ENCODE results near the gene FGA.
A peak's percentile ranks its signal among the peaks of the same experiment; 100 is the strongest.

FGA gene

DNA sequence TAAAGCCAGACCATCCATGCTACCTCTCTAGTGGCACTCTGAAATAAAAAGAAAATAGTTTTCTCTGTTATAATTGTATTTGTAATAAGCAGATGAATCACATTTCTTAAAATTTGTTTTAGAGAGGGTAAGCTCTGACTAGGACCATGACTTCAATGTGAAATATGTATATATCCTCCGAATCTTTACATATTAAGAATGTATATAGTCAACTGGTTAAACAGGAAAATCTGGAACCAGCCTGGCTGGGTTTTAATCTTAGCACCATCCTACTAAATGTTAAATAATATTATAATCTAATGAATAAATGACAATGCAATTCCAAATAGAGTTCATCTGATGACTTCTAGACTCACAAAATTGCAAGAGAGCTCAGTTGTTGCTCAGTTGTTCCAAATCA is 26.2 kb downstream of the FGA start:
- POLR2A ChIA-PET = no interaction called here
- CTCF ChIA-PET = interaction anchor here (1.2 to 1.6 kb wide), 5 partner anchors 11 to 59 kb away, joined by 3 to 5 read pairs (median 3); partner anchors contain the start of gene PLRG1
- TF ChIP-seq, protein P1, sequence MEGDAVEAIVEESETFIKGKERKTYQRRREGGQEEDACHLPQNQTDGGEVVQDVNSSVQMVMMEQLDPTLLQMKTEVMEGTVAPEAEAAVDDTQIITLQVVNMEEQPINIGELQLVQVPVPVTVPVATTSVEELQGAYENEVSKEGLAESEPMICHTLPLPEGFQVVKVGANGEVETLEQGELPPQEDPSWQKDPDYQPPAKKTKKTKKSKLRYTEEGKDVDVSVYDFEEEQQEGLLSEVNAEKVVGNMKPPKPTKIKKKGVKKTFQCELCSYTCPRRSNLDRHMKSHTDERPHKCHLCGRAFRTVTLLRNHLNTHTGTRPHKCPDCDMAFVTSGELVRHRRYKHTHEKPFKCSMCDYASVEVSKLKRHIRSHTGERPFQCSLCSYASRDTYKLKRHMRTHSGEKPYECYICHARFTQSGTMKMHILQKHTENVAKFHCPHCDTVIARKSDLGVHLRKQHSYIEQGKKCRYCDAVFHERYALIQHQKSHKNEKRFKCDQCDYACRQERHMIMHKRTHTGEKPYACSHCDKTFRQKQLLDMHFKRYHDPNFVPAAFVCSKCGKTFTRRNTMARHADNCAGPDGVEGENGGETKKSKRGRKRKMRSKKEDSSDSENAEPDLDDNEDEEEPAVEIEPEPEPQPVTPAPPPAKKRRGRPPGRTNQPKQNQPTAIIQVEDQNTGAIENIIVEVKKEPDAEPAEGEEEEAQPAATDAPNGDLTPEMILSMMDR (IDR thresholded peaks at IDR 0.05; ENCODE audit: control extremely low read depth, extremely low read depth, low read depth, missing control alignments) = no peak
- DNase-seq (ENCODE audit: extremely low spot score) = no peak

DNA sequence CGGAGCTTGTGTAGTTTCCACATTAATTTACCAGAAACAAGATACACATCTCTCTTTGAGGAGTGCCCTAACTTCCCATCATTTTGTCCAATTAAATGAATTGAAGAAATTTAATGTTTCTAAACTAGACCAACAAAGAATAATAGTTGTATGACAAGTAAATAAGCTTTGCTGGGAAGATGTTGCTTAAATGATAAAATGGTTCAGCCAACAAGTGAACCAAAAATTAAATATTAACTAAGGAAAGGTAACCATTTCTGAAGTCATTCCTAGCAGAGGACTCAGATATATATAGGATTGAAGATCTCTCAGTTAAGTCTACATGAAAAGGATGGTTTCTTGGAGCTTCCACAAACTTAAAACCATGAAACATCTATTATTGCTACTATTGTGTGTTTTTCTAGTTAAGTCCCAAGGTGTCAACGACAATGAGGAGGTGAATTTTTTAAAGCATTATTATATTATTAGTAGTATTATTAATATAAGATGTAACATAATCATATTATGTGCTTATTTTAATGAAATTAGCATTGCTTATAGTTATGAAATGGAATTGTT is 27.8 kb downstream of the FGA start, which contains the start of gene FGB:
FGB (plus strand) TSS at position 315 of the 558 bp plus-strand sequence; CDS start at position 323, 8 bp downstream.
- TF ChIP-seq, protein P1 (IDR thresholded peaks at IDR 0.05; ENCODE audit: control extremely low read depth, extremely low read depth, low read depth, missing control alignments) = no peak
- CTCF ChIA-PET = interaction anchor here (1.1 to 2.0 kb wide), 5 partner anchors 11 to 63 kb away, joined by 3 to 11 read pairs (median 5); partner anchors contain the start of gene PLRG1
- no peak for DNase-seq (ENCODE audit: extremely low spot score)
- POLR2A ChIA-PET = no interaction called here

DNA sequence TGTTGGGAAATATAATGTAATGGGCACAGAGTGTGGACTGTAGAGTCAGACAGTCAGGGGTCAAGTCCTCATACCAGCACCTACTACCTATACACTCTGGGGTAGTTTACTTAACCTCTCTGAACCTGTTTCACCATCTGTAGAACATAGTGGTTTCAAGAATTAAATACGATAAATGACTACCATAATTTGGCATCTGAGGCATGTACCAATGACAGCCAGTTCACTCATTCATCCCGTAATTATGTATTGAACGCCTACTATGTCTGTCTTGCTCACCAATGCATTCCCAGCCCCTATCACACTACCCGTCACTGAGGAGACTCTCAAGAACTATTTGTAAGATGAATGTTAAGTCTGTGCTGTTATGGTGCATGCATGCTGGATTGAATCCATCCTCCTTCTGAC is 29.7 kb downstream of the FGA start:
- CTCF ChIA-PET = interaction anchor here (0.8 to 20.2 kb wide), 6 partner anchors 8 to 61 kb away, joined by 3 to 550 read pairs (median 28); partner anchors contain the start of genes FGG and PLRG1
- TF ChIP-seq, protein P1 (IDR thresholded peaks at IDR 0.05; ENCODE audit: control extremely low read depth, extremely low read depth, low read depth, missing control alignments) = no peak
- POLR2A ChIA-PET = no interaction called here
- DNase-seq (ENCODE audit: extremely low spot score) = no peak

DNA sequence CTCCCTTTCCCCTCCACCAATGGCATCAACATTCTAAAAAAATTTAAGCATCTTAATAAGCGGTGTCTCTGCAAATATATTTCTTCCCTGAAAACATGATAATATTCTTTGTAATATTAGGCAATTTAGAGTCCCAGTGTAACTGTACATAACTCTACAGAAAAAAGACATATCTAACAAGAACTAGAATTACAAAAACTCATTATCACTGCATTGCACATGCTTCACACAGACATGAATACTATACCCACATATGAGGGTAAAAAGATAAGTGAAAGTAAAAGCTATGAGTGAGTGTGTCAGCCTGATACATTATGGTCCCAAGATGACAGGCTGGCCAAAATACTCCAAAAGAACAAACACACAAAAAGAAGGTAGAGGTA is 30.1 kb downstream of the FGA start:
- ChIA-PET CTCF (interaction anchor here (0.8 to 20.2 kb wide), 8 partner anchors 8 to 62 kb away, joined by 3 to 550 read pairs (median 17); partner anchors contain the start of genes FGG and PLRG1), POLR2A (no interaction called here)
- TF ChIP-seq, protein P1 (IDR thresholded peaks at IDR 0.05; ENCODE audit: control extremely low read depth, extremely low read depth, low read depth, missing control alignments) = no peak
- no peak for DNase-seq (ENCODE audit: extremely low spot score)

DNA sequence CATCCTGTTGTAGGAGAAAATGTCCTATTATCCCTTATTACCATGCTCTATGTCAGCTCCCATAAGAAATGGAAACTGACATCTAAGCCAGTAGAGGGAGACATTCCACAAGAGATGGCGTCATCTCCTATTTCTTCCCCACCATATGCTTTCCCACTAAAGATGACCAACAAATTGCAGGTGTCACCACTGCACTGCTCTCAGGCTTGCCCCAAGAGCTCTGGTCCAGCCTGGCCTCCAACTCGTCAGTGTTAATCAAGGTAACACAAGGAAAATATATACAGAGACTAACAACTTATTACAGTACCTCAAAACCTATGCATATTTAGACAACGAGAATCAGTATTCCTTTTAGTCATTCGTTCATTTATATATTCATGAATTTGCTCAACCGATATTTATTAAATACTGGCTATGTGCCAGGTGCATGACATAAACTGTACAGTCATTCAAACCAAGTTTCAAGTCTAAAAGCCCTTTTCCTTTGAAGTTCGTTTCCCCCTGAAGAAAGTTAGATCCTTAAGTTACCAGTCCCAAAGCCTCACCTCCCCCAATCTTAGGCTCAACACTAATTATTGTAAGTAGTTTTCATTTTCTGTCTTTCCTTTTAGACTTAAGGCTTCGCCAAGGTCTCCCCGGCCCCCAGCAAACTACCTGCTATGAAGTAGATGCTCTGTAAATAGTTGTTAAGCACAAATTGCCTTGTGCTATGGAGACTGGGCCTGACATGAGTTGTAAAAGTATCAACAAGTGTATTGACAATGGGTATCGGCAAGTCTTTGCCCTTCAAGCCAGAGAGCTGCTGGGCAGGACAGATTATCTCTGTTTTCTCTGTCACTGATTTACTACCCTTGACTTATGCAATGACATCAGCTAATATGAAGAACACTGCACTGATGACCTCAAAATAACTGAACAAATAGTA is 30.8 kb downstream of the FGA start:
- POLR2A ChIA-PET = no interaction called here

DNA sequence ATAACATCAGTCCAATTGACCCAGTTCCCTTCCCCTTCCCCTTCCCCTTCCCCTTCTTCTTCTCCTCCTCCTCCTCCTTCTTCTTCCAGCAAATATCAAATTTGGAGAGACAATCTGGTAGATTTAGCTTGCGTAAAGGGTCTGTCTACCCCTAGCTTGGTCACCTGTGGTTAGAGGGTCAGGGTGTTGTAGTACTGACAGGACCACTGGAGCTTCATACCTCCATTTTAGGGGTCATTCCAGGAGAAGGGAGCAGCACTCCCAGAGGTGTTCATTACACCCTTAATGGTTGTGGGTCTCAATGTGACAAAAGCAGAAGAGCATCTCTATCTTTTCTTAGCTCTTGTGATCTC is 31.4 kb downstream of the FGA start:
- CTCF ChIA-PET = interaction anchor here (0.7 to 20.2 kb wide), 31 partner anchors 9 to 816 kb away, joined by 3 to 550 read pairs (median 3); partner anchors contain the start of genes FGG and PLRG1
- TF ChIP-seq, protein P1 (IDR thresholded peaks at IDR 0.05; ENCODE audit: control extremely low read depth, extremely low read depth, low read depth, missing control alignments) = no peak
- no peak for DNase-seq (ENCODE audit: extremely low spot score)
- POLR2A ChIA-PET = no interaction called here

More for the DNA sequence above, 30.8 kb downstream of the FGA start:
- TF ChIP-seq, protein P1 (IDR thresholded peaks at IDR 0.05; ENCODE audit: control extremely low read depth, extremely low read depth, low read depth, missing control alignments) = peak; percentile 61
- CTCF ChIA-PET = interaction anchor here (0.7 to 20.2 kb wide), 31 partner anchors 9 to 815 kb away, joined by 3 to 550 read pairs (median 3); partner anchors contain the start of genes FGG and PLRG1
- peak; percentile 34 for DNase-seq (ENCODE audit: extremely low spot score)
